Loucy (cell line): ENCODE measurements around the gene RBMS3.

ENCODE experiments used
- H2AFZ ChIP-seq: fragments of 200-600 bp; sonication (generic); 2 replicates; pipeline ENCODE4 v1.6.0; 2016; ENCODE audit warnings: antibody characterized with exemption, mild to moderate bottlenecking, low read length, moderate library complexity
- H3F3A ChIP-seq: fragments of 200-600 bp; 2 replicates; pipeline ENCODE4 v1.6.0; 2016; ENCODE audit warnings: antibody characterized with exemption, low read depth, mild to moderate bottlenecking
- H3K27me3 ChIP-seq: fragments of 200-600 bp; sonication (generic); 2 replicates; pipeline ENCODE4 v1.6.1; 2014; ENCODE audit warnings: low read length, mild to moderate bottlenecking; ENCODE audit not compliant: insufficient read depth, poor library complexity, severe bottlenecking
- H3K36me3 ChIP-seq: fragments of 200-600 bp; sonication (generic); 2 replicates; pipeline ENCODE4 v1.6.1; 2016; ENCODE audit warnings: low read length; ENCODE audit not compliant: insufficient read depth
- H3K4me1 ChIP-seq: fragments of 200-600 bp; sonication (generic); 2 replicates; pipeline ENCODE4 v1.5.1; 2014; ENCODE audit warnings: low read length, mild to moderate bottlenecking; ENCODE audit not compliant: insufficient read depth, poor library complexity, severe bottlenecking
- H3K4me2 ChIP-seq: fragments of 200-600 bp; sonication (generic); 2 replicates; pipeline ENCODE4 v1.6.0; 2014; ENCODE audit warnings: antibody characterized with exemption, low read length, low read depth, mild to moderate bottlenecking; ENCODE audit not compliant: poor library complexity, severe bottlenecking
- H3K4me3 ChIP-seq: fragments of 200-600 bp; sonication (generic); 2 replicates; pipeline ENCODE4 v1.5.1; 2014; ENCODE audit warnings: low read length, mild to moderate bottlenecking, mixed read lengths; ENCODE audit not compliant: poor library complexity, severe bottlenecking
- H3K79me2 ChIP-seq: fragments of 200-600 bp; sonication (generic); 2 replicates; pipeline ENCODE4 v1.6.1; 2014; ENCODE audit warnings: low read length; ENCODE audit not compliant: insufficient read depth
- H3K9ac ChIP-seq: fragments of 200-600 bp; sonication (generic); 2 replicates; pipeline ENCODE4 v1.6.0; 2014; ENCODE audit warnings: mild to moderate bottlenecking, low read depth, low read length, moderate library complexity; ENCODE audit not compliant: poor library complexity, severe bottlenecking
- H3K9me2 ChIP-seq: fragments of 200-600 bp; sonication (generic); replicated peaks from 2 replicates; pipeline ENCODE4 v1.6.1; 2016; ENCODE audit warnings: low read depth, low read length, mixed read lengths
- H3K9me3 ChIP-seq: fragments of 200-600 bp; sonication (generic); 2 replicates; pipeline ENCODE4 v1.6.1; 2014; ENCODE audit warnings: mild to moderate bottlenecking, antibody characterized with exemption, low read length, low read depth; ENCODE audit not compliant: insufficient read depth
- H4K20me1 ChIP-seq: fragments of 200-600 bp; sonication (generic); 2 replicates; pipeline ENCODE4 v1.6.0; 2014; ENCODE audit warnings: antibody characterized with exemption, low read length, mild to moderate bottlenecking; ENCODE audit not compliant: insufficient read depth, poor library complexity, severe bottlenecking
- CTCF ChIP-seq: fragments of 200-600 bp; sonication (generic); conservative IDR thresholded peaks from 2 replicates; pipeline ENCODE4 v1.5.1; 2014; ENCODE audit warnings: mild to moderate bottlenecking, antibody characterized with exemption, low read length
- EZH2phosphoT487 ChIP-seq: fragments of 200-600 bp; IDR thresholded peaks from 2 replicates; pipeline ENCODE4 v1.6.1; 2018; ENCODE audit warnings: antibody characterized with exemption, mild to moderate bottlenecking, moderate library complexity, borderline replicate concordance

Gene RBMS3

GRCh38 chr3:29868543-29869101 is 587.8 kb downstream of the RBMS3 start:
- Histone ChIP-seq H3K27me3 (no peaks in the 10 kb centered on the region), H3K9ac (no peak overlapping the region), H2AFZ (no peak overlapping the region), H3K9me2 (no peaks in the 10 kb centered on the region), H3K79me2 (no peaks in the 10 kb centered on the region), H3K4me2 (no peak overlapping the region), H3K4me1 (no peaks in the 10 kb centered on the region), H3K36me3 (no peaks in the 10 kb centered on the region), H3K4me3 (no peak overlapping the region), H3F3A (no peaks in the 10 kb centered on the region), H4K20me1 (no peaks in the 10 kb centered on the region), H3K9me3 (no peaks in the 10 kb centered on the region)
- TF ChIP-seq EZH2phosphoT487, result no peak
- TF ChIP-seq CTCF, result no peak

DNA sequence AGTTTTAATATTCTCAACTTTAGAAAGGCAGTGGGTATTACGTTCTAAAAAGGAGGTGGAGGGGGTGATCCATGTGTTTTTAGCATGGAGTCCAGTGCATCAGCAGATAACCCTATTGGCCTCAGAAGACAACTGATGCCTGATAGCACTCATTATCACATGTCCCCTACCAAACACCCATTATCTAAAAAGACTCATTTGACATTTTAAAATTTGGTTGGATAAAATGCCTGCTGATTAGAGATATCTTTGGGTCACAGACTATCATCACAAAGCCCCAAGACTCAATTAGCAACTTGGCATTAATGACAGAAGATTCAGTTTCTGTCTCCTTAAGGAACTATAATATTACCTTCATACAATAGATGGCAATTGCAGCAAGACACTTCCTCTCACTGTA is 589.3 kb downstream of the RBMS3 start:
- Histone ChIP-seq H3K27me3 (no peaks in the 10 kb centered on the region), H3K9ac (no peak overlapping the region)

DNA sequence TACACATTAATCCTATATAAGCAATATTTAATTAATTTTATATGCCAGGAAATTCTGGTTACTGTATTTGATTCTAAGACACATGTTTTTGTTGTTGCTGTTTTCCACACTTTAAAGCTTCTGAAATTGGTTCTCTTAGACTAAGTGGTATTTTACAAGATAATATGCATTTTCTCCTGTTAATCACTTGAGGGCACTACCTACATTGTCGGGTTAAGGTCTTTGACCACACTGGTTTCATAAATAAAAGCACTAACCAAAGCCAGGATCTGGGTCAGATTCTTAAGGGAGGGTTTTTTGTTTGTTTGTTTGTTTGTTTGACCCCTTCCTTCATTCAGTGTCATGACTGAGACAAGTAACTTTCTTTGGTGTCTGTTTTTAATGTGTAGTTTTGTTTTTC is 590.2 kb downstream of the RBMS3 start:
- Histone ChIP-seq H3K4me1 (no peaks in the 10 kb centered on the region), H3K27me3 (no peaks in the 10 kb centered on the region), H3K9me3 (no peaks in the 10 kb centered on the region), H3K4me3 (no peak overlapping the region), H2AFZ (no peak overlapping the region), H3K9me2 (no peaks in the 10 kb centered on the region), H3K9ac (no peak overlapping the region), H3K79me2 (no peaks in the 10 kb centered on the region), H4K20me1 (no peaks in the 10 kb centered on the region), H3K36me3 (no peaks in the 10 kb centered on the region), H3K4me2 (no peak overlapping the region), H3F3A (no peaks in the 10 kb centered on the region)
- TF ChIP-seq EZH2phosphoT487 (no peak), CTCF (peak; percentile 27)

More for the DNA sequence above, 589.3 kb downstream of the RBMS3 start:
- Histone ChIP-seq H3K9me3 (no peaks in the 10 kb centered on the region), H3K4me1 (no peaks in the 10 kb centered on the region), H3K79me2 (no peaks in the 10 kb centered on the region), H3F3A (no peaks in the 10 kb centered on the region), H3K9me2 (no peaks in the 10 kb centered on the region), H2AFZ (no peak overlapping the region), H3K36me3 (no peaks in the 10 kb centered on the region), H3K4me2 (no peak overlapping the region), H4K20me1 (no peaks in the 10 kb centered on the region), H3K4me3 (no peak overlapping the region)
- no peak for TF ChIP-seq EZH2phosphoT487
- TF ChIP-seq CTCF, result no peak
